AG10803 (cell line): ENCODE measurements around the gene UTRN.
A peak's percentile ranks its signal among the peaks of the same experiment; 100 is the strongest.

ENCODE experiments used
- DNase-seq: peaks from one replicate; pipeline ENCODE4 v3.0.0; 2010; ENCODE audit warnings: low read depth
- H3K4me3 ChIP-seq: 2 replicates; pipeline ENCODE4 v1.5.1; 2011; ENCODE audit warnings: mild to moderate bottlenecking, low read length, control low read depth
- CTCF ChIP-seq: conservative IDR thresholded peaks from 2 replicates; pipeline ENCODE4 v1.5.1; 2011; ENCODE audit warnings: mild to moderate bottlenecking, low read length, control low read depth, inconsistent platforms

The UTRN gene

GRCh38 chr6:144317736-144318135, 32.6 kb downstream of the UTRN start:
- no peak for TF ChIP-seq CTCF
- peak; percentile 51 for DNase-seq
- H3K4me3 ChIP-seq, result no peak overlapping the region

- DNase-seq, result no peak
- H3K4me3 ChIP-seq, result no peak overlapping the region
- no peak for TF ChIP-seq CTCF
Measured at GRCh38 chr6:144319211-144319610, 34.1 kb downstream of the UTRN start.

- DNase-seq, result no peak
- no peak for TF ChIP-seq CTCF
- no peak overlapping the region for H3K4me3 ChIP-seq
Measured at GRCh38 chr6:144320741-144321140, 35.6 kb downstream of the UTRN start.

- H3K4me3 ChIP-seq, result no peak overlapping the region
- peak; percentile 25 for TF ChIP-seq CTCF
- DNase-seq, result peak; percentile 62
Measured at GRCh38 chr6:144321839-144322591, 36.9 kb downstream of the UTRN start.

- no peak for TF ChIP-seq CTCF
- no peak overlapping the region for H3K4me3 ChIP-seq
- DNase-seq, result no peak
Measured at GRCh38 chr6:144325232-144325631, 40.1 kb downstream of the UTRN start.

GRCh38 chr6:144326393-144326792, 41.3 kb downstream of the UTRN start:
- no peak for DNase-seq
- no peak overlapping the region for H3K4me3 ChIP-seq
- no peak for TF ChIP-seq CTCF

GRCh38 chr6:144327081-144327480, 41.9 kb downstream of the UTRN start:
- no peak for DNase-seq
- no peak for TF ChIP-seq CTCF
- H3K4me3 ChIP-seq, result no peak overlapping the region
